ENCODE results near the gene DUSP2. TPM values are rescaled to one million over a fixed set of nuclear protein-coding genes. Genes with fewer than 3 reads are reported as not detected.

DUSP2 gene
- total RNA-seq, 1 experiment from 2014 or later = 13.4 TPM

DNA sequence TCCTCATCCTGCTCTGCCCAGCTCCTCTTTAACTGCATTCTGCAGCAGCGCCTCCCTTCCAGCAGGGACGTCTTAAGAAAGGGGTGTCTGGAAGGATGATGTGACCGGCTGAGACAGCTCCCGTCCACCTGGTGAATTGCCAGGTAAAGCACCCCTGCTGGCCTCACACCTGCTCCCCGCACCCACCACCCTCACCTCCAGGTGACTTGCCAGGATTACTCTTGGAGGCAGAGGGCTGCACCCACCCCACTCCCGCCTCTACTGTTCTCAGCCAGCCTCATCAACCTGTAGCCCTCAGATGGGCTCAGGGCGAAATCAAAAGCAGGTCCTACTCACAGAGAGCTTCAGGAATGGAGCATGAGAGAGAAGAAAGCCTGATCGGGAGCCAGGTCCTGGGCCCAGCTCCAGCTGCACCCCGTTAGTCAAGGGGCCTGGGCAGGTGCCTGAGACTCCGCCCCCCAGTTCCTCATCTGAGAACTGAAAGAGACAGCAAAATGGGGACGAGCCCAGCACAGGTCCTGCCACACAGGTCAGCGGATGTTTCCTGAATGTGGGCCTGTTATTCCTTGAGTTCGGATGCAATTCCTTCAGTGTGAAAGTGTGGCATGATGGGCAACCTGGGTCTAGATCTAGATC lies 34.5 kb downstream of the DUSP2 start:
- TF ChIP-seq, protein P1, sequence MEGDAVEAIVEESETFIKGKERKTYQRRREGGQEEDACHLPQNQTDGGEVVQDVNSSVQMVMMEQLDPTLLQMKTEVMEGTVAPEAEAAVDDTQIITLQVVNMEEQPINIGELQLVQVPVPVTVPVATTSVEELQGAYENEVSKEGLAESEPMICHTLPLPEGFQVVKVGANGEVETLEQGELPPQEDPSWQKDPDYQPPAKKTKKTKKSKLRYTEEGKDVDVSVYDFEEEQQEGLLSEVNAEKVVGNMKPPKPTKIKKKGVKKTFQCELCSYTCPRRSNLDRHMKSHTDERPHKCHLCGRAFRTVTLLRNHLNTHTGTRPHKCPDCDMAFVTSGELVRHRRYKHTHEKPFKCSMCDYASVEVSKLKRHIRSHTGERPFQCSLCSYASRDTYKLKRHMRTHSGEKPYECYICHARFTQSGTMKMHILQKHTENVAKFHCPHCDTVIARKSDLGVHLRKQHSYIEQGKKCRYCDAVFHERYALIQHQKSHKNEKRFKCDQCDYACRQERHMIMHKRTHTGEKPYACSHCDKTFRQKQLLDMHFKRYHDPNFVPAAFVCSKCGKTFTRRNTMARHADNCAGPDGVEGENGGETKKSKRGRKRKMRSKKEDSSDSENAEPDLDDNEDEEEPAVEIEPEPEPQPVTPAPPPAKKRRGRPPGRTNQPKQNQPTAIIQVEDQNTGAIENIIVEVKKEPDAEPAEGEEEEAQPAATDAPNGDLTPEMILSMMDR (IDR thresholded peaks at IDR 0.05; ENCODE audit: insufficient read depth in 1 of 2, low read depth in 1 of 2, low read length in 1 of 2, severe bottlenecking in 1 of 2, unreplicated experiment in 1 of 2) = no peak
- Mint-ChIP-seq H3K36me3 (ENCODE audit: insufficient read depth, unreplicated experiment) (no peaks in the 10 kb centered on the region), H3K9me3 (ENCODE audit: unreplicated experiment) (no peaks in the 10 kb centered on the region), H3K4me3 (ENCODE audit: unreplicated experiment) (no peak overlapping the region), H3K4me1 (ENCODE audit: low read depth, unreplicated experiment) (no peaks in the 10 kb centered on the region), H3K27me3 (ENCODE audit: insufficient read depth, unreplicated experiment) (peaks cover 6% of the 10 kb centered on the region), H3K27ac (ENCODE audit: unreplicated experiment) (no peak overlapping the region)
- no TSS peak for BruUV-seq (replicated peaks)
- POLR2A ChIA-PET = no interaction called here
- no peaks in the 10 kb centered on the region for H3K36me3 ChIP-seq (ENCODE audit: control insufficient read depth, insufficient read depth, low read length)
- H3K4me1 ChIP-seq = peaks cover 9% of the 10 kb centered on the region; the same call in 1 of the 2 replicates
- H3K4me3 ChIP-seq (ENCODE audit: low read depth, low read length) = no peak overlapping the region
- H3K9me3 ChIP-seq = no peaks in the 10 kb centered on the region; the same call in 1 of the 2 replicates
- no peak for DNase-seq
- no peaks in the 10 kb centered on the region for H3K27me3 ChIP-seq (replicated peaks; ENCODE audit: control insufficient read depth, insufficient read depth, low read length)
- intact Hi-C loops (cut with micrococcal nuclease; ENCODE audit: unreplicated experiment) = loop anchor here (10.0 kb wide), 2 partner anchors 86 to 116 kb away; partner anchors contain the start of gene ANKRD36C
- CTCF ChIA-PET = interaction anchor here (0.6 to 0.9 kb wide), 2 partner anchors 26 to 64 kb away, joined by 3 to 4 read pairs; no protein-coding TSS in a partner anchor

DNA sequence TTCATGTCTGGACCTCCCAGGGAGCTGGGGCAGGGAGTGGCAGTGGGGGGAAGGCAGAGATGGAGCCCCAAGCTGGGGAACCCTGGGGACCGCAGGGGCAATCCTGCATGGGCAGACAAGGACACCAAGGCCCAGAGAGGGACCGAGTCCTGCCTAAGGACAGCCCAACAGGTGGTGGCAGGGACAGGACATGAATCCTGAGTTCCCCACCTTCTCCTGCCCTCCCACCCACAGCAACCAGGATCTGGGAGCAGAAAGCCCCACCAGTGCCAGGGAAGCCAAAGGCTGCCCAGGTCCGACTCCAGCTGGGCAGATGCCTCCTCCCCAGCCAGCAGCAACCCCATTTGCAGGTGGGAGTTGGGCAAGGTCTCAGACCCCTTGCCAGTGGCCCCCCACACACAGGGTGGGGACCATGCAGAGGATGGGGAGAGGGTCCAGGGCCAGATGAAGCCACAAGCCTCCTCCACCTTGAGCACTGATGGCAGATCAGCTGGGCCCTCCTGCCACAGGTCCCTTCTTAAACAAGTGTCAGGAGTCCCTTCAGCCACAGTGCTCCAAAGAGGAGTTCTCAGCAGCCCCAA lies 35.2 kb downstream of the DUSP2 start:
- H3K36me3 Mint-ChIP-seq (ENCODE audit: insufficient read depth, unreplicated experiment) = no peaks in the 10 kb centered on the region
- CTCF ChIA-PET = interaction anchor here (0.6 to 0.9 kb wide), 2 partner anchors 27 to 64 kb away, joined by 3 to 4 read pairs; no protein-coding TSS in a partner anchor
- no TSS peak for BruUV-seq (replicated peaks)
- POLR2A ChIA-PET = no interaction called here
- H3K4me3 ChIP-seq (ENCODE audit: low read depth, low read length) = no peak overlapping the region
- no peaks in the 10 kb centered on the region for H3K27me3 Mint-ChIP-seq (ENCODE audit: insufficient read depth, unreplicated experiment)
- no peak for DNase-seq
- H3K4me3 Mint-ChIP-seq (ENCODE audit: unreplicated experiment) = no peak overlapping the region
- H3K9me3 Mint-ChIP-seq (ENCODE audit: unreplicated experiment) = no peaks in the 10 kb centered on the region
- intact Hi-C loops (cut with micrococcal nuclease; ENCODE audit: unreplicated experiment) = loop anchor here (2.0 to 10.0 kb wide), 3 partner anchors 65 to 115 kb away; partner anchors contain the start of gene ANKRD36C
- no peaks in the 10 kb centered on the region for H3K36me3 ChIP-seq (ENCODE audit: control insufficient read depth, insufficient read depth, low read length)
- H3K9me3 ChIP-seq = peaks cover 7% of the 10 kb centered on the region; the same call in 1 of the 2 replicates
- TF ChIP-seq, protein P1 (IDR thresholded peaks at IDR 0.05; ENCODE audit: insufficient read depth in 1 of 2, low read depth in 1 of 2, low read length in 1 of 2, severe bottlenecking in 1 of 2, unreplicated experiment in 1 of 2) = no peak
- H3K27ac Mint-ChIP-seq (ENCODE audit: unreplicated experiment) = no peak overlapping the region
- H3K4me1 ChIP-seq = peaks cover 9% of the 10 kb centered on the region; the same call in 1 of the 2 replicates
- H3K27me3 ChIP-seq (replicated peaks; ENCODE audit: control insufficient read depth, insufficient read depth, low read length) = no peaks in the 10 kb centered on the region
- no peaks in the 10 kb centered on the region for H3K4me1 Mint-ChIP-seq (ENCODE audit: low read depth, unreplicated experiment)

- Mint-ChIP-seq H3K36me3 (ENCODE audit: insufficient read depth, unreplicated experiment) (no peaks in the 10 kb centered on the region), H3K4me3 (ENCODE audit: unreplicated experiment) (no peak overlapping the region), H3K9me3 (ENCODE audit: unreplicated experiment) (no peaks in the 10 kb centered on the region), H3K4me1 (ENCODE audit: low read depth, unreplicated experiment) (no peaks in the 10 kb centered on the region), H3K27me3 (ENCODE audit: insufficient read depth, unreplicated experiment) (no peaks in the 10 kb centered on the region), H3K27ac (ENCODE audit: unreplicated experiment) (no peak overlapping the region)
- CTCF ChIA-PET = interaction anchor here (2.6 kb wide), 1 partner anchor 8 kb away, joined by 10 read pairs; the partner anchor contains the start of gene ADRA2B
- Histone ChIP-seq H3K36me3 (ENCODE audit: control insufficient read depth, insufficient read depth, low read length) (no peaks in the 10 kb centered on the region), H3K4me1 (peaks cover 9% of the 10 kb centered on the region; the same call in 1 of the 2 replicates), H3K4me3 (ENCODE audit: low read depth, low read length) (no peak overlapping the region), H3K27me3 (replicated peaks; ENCODE audit: control insufficient read depth, insufficient read depth, low read length) (no peaks in the 10 kb centered on the region), H3K9me3 (peaks cover 7% of the 10 kb centered on the region; the same call in 1 of the 2 replicates)
- POLR2A ChIA-PET = no interaction called here
- intact Hi-C loops (cut with micrococcal nuclease; ENCODE audit: unreplicated experiment) = loop anchor here (2.0 kb wide), 1 partner anchor 65 kb away; no protein-coding TSS in a partner anchor
- TF ChIP-seq, protein P1 (IDR thresholded peaks at IDR 0.05; ENCODE audit: insufficient read depth in 1 of 2, low read depth in 1 of 2, low read length in 1 of 2, severe bottlenecking in 1 of 2, unreplicated experiment in 1 of 2) = no peak
- no TSS peak for BruUV-seq (replicated peaks)
- DNase-seq = no peak
Measured at GRCh38 chr2:96109361-96109680, 35.9 kb downstream of the DUSP2 start.

Data from Caco-2 (cell line).